ENCODE measurements around the gene GNB2.

GNB2 gene

GRCh38 chr7:100642534-100642907, 31.0 kb upstream of the GNB2 start:
- Histone ChIP-seq H2AFZ (ENCODE audit: low read length) (no peak overlapping the region), H3K9me2 (replicated peaks; ENCODE audit: low read depth, low read length) (no peaks in the 10 kb centered on the region)

GRCh38 chr7:100649826-100650565, 23.5 kb upstream of the GNB2 start:
- H3K27me3 ChIP-seq (ENCODE audit: insufficient read depth, low read length, poor library complexity, severe bottlenecking), result no peaks in the 10 kb centered on the region
- no peak overlapping the region for H3K4me3 ChIP-seq (ENCODE audit: low read length, poor library complexity, severe bottlenecking)
- H3F3A ChIP-seq (ENCODE audit: low read depth), result no peaks in the 10 kb centered on the region
- H4K20me1 ChIP-seq (ENCODE audit: insufficient read depth, low read length, poor library complexity, severe bottlenecking), result no peaks in the 10 kb centered on the region
- no peak for TF ChIP-seq CTCF (conservative IDR thresholded peaks at IDR 0.05; ENCODE audit: low read length)
- no peak for TF ChIP-seq EZH2phosphoT487 (IDR thresholded peaks at IDR 0.05; ENCODE audit: borderline replicate concordance)
- H3K9me3 ChIP-seq (ENCODE audit: insufficient read depth, low read depth, low read length), result no peaks in the 10 kb centered on the region
- H3K9ac ChIP-seq (ENCODE audit: low read depth, low read length, poor library complexity, severe bottlenecking), result no peak overlapping the region
- no peaks in the 10 kb centered on the region for H3K36me3 ChIP-seq (ENCODE audit: insufficient read depth, low read length)
- H3K4me1 ChIP-seq (ENCODE audit: insufficient read depth, low read length, poor library complexity, severe bottlenecking), result no peaks in the 10 kb centered on the region
- H3K9me2 ChIP-seq (replicated peaks; ENCODE audit: low read depth, low read length), result no peaks in the 10 kb centered on the region
- no peak overlapping the region for H2AFZ ChIP-seq (ENCODE audit: low read length)
- no peaks in the 10 kb centered on the region for H3K79me2 ChIP-seq (ENCODE audit: insufficient read depth, low read length)
- no peak overlapping the region for H3K4me2 ChIP-seq (ENCODE audit: low read depth, low read length, poor library complexity, severe bottlenecking)

More at GRCh38 chr7:100642534-100642907, 31.0 kb upstream of the GNB2 start:
- H3K4me2 ChIP-seq (ENCODE audit: low read depth, low read length, poor library complexity, severe bottlenecking), result no peak overlapping the region
- no peaks in the 10 kb centered on the region for H3K4me1 ChIP-seq (ENCODE audit: insufficient read depth, low read length, poor library complexity, severe bottlenecking)
- no peak overlapping the region for H3K9ac ChIP-seq (ENCODE audit: low read depth, low read length, poor library complexity, severe bottlenecking)
- no peak for TF ChIP-seq EZH2phosphoT487 (IDR thresholded peaks at IDR 0.05; ENCODE audit: borderline replicate concordance)
- no peak for TF ChIP-seq CTCF (conservative IDR thresholded peaks at IDR 0.05; ENCODE audit: low read length)
- no peaks in the 10 kb centered on the region for H3K27me3 ChIP-seq (ENCODE audit: insufficient read depth, low read length, poor library complexity, severe bottlenecking)
- no peaks in the 10 kb centered on the region for H3K36me3 ChIP-seq (ENCODE audit: insufficient read depth, low read length)
- no peaks in the 10 kb centered on the region for H3F3A ChIP-seq (ENCODE audit: low read depth)
- no peaks in the 10 kb centered on the region for H3K79me2 ChIP-seq (ENCODE audit: insufficient read depth, low read length)
- H3K9me3 ChIP-seq (ENCODE audit: insufficient read depth, low read depth, low read length), result no peaks in the 10 kb centered on the region
- no peak overlapping the region for H3K4me3 ChIP-seq (ENCODE audit: low read length, poor library complexity, severe bottlenecking)
- no peaks in the 10 kb centered on the region for H4K20me1 ChIP-seq (ENCODE audit: insufficient read depth, low read length, poor library complexity, severe bottlenecking)

DNA sequence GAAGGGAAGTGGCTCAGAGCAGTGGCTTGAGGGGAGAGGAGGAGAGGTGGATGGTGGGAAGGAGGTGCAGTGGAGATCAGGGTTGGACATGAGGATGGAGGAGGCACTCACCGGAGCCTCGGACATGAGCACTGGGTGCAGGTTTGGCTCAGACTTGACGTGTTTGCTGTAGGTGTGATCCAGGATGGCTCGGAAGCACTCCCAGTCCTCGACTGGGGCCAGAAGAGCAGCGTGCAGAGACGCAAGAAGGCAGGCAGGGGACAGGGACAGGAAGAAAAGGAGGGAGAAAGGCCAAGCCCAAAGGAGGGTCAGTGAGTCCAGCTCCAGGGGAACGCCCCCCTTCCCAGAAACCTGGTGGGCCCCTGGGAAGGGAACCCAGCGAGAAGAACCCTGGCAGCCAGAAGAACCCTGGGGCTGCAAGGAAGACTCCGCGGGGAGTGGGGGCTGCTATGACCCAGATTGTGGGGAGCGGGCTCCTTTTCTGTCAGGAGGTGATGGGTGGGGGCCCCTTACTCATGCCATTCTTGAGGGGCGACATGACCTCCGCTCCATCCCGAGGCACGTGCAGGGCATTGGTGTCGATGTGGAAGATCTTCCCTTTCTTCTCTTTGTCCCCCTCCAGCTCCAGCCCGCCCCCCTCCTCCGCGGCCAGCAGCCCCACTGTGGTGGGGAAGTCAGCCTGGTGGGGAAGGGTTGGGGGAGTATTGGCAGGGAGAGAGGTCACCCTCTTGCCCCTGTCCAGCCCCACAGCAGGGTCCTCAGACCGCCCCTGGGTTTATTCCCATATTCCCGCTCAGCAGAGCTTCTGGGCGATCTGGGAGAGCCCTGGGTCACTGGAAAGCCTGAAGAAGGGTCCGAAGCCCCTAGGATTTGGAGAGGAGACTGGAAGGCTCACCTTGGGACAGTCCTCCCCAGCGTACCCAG, 18.4 kb upstream of the GNB2 start:
- Histone ChIP-seq H3K9me3 (ENCODE audit: insufficient read depth, low read depth, low read length) (no peaks in the 10 kb centered on the region), H3K4me3 (ENCODE audit: low read length, poor library complexity, severe bottlenecking) (no peak overlapping the region), H3F3A (ENCODE audit: low read depth) (no peaks in the 10 kb centered on the region), H2AFZ (ENCODE audit: low read length) (no peak overlapping the region), H4K20me1 (ENCODE audit: insufficient read depth, low read length, poor library complexity, severe bottlenecking) (no peaks in the 10 kb centered on the region), H3K4me2 (ENCODE audit: low read depth, low read length, poor library complexity, severe bottlenecking) (no peak overlapping the region), H3K9me2 (replicated peaks; ENCODE audit: low read depth, low read length) (no peaks in the 10 kb centered on the region), H3K4me1 (ENCODE audit: insufficient read depth, low read length, poor library complexity, severe bottlenecking) (no peaks in the 10 kb centered on the region), H3K27me3 (ENCODE audit: insufficient read depth, low read length, poor library complexity, severe bottlenecking) (no peaks in the 10 kb centered on the region), H3K79me2 (ENCODE audit: insufficient read depth, low read length) (no peaks in the 10 kb centered on the region), H3K36me3 (ENCODE audit: insufficient read depth, low read length) (no peaks in the 10 kb centered on the region), H3K9ac (ENCODE audit: low read depth, low read length, poor library complexity, severe bottlenecking) (no peak overlapping the region)
- TF ChIP-seq CTCF (conservative IDR thresholded peaks at IDR 0.05; ENCODE audit: low read length), result no peak
- no peak for TF ChIP-seq EZH2phosphoT487 (IDR thresholded peaks at IDR 0.05; ENCODE audit: borderline replicate concordance)

Data from Loucy (cell line).